KOPT-K1 (cell line): ENCODE results near the gene PLIN5.

Experiments used
- H3K27ac ChIP-seq: fragments of 200-600 bp; sonication (generic); 2 replicates; pipeline ENCODE4 v1.5.1; 2016; ENCODE audit warnings: antibody characterized with exemption, mild to moderate bottlenecking, low read depth, low read length; ENCODE audit not compliant: poor library complexity, severe bottlenecking
- H3K36me3 ChIP-seq: fragments of 200-600 bp; sonication (generic); 2 replicates; pipeline ENCODE4 v1.5.1; 2017; ENCODE audit warnings: antibody characterized with exemption, mild to moderate bottlenecking, low read length, moderate library complexity; ENCODE audit not compliant: insufficient read depth
- H3K9me3 ChIP-seq: fragments of 200-600 bp; sonication (generic); 2 replicates; pipeline ENCODE4 v1.5.1; 2017; ENCODE audit warnings: antibody characterized with exemption, low read length, mild to moderate bottlenecking; ENCODE audit not compliant: insufficient read depth, poor library complexity, severe bottlenecking

PLIN5 gene

GRCh38 chr19:4483385-4483784, 51.6 kb downstream of the PLIN5 start:
- H3K27ac ChIP-seq: no peak overlapping the region
- no peaks in the 10 kb centered on the region for H3K9me3 ChIP-seq
- H3K36me3 ChIP-seq: peaks cover 43% of the 10 kb centered on the region

GRCh38 chr19:4482721-4483364, 52.2 kb downstream of the PLIN5 start:
- peaks cover 44% of the 10 kb centered on the region for H3K36me3 ChIP-seq
- H3K27ac ChIP-seq: no peak overlapping the region
- H3K9me3 ChIP-seq: no peaks in the 10 kb centered on the region

GRCh38 chr19:4477034-4477801, 57.8 kb downstream of the PLIN5 start:
- H3K9me3 ChIP-seq: no peaks in the 10 kb centered on the region
- no peak overlapping the region for H3K27ac ChIP-seq
- H3K36me3 ChIP-seq: peaks cover 50% of the 10 kb centered on the region

GRCh38 chr19:4474514-4475022, 60.5 kb downstream of the PLIN5 start:
- H3K36me3 ChIP-seq: peaks cover 45% of the 10 kb centered on the region
- peak overlapping the region; percentile 26 for H3K27ac ChIP-seq
- no peaks in the 10 kb centered on the region for H3K9me3 ChIP-seq

GRCh38 chr19:4473763-4474513, 61.1 kb downstream of the PLIN5 start:
- Histone ChIP-seq H3K27ac (peak overlapping the region; percentile 26), H3K36me3 (peaks cover 38% of the 10 kb centered on the region), H3K9me3 (no peaks in the 10 kb centered on the region)

- Histone ChIP-seq H3K36me3 (peaks cover 31% of the 10 kb centered on the region), H3K9me3 (no peaks in the 10 kb centered on the region), H3K27ac (peak overlapping the region; percentile 64)
These were observed 61.8 kb downstream of the PLIN5 start for GRCh38 chr19:4473011-4473762.
